Gastrocnemius medialis (tissue), 4 donors: Measurements from ENCODE around the gene LPIN3. TPM values are rescaled to one million over a fixed set of nuclear protein-coding genes. Genes with fewer than 3 reads are reported as not detected.

Experiments
- ATAC-seq, 2 donors: fragments of 150-250 bp; one replicate each; pipeline ENCODE4 v1.9.1; 2016
- DNase-seq, 2 donors: peaks; one replicate each; pipeline ENCODE4 v3.0.0-alpha.2; 2019
- H3K27ac ChIP-seq, 4 donors: fragments of 200-600 bp; sonication (generic); 1 replicate in 1 of 4; 2 replicates in 3 of 4; pipeline ENCODE4 v1.5.1; 2016 to 2018; ENCODE audit warnings: mild to moderate bottlenecking in 2 of 4, moderate library complexity in 1 of 4
- H3K27me3 ChIP-seq, 3 donors: fragments of 200-600 bp; sonication (generic) in 2 of 3; 1 replicate in 1 of 3; 2 replicates in 2 of 3; pipeline versions ENCODE4 v1.5.1 to v1.6.0; 2016 to 2019; ENCODE audit warnings: mild to moderate bottlenecking in 1 of 3, moderate library complexity in 1 of 3
- H3K36me3 ChIP-seq, 2 donors: fragments of 200-600 bp; sonication (generic) in 1 of 2; one replicate each; pipeline ENCODE4 v1.5.1; 2017 to 2018
- H3K4me1 ChIP-seq, 2 donors: fragments of 200-600 bp; sonication (generic) in 1 of 2; one replicate each; pipeline ENCODE4 v1.5.1; 2016 to 2017; ENCODE audit warnings: mild to moderate bottlenecking in 2 of 2
- H3K4me3 ChIP-seq, 4 donors: fragments of 200-600 bp; sonication (generic) in 3 of 4; 1 replicate in 1 of 4; 2 replicates in 3 of 4; pipeline ENCODE4 v1.5.1; 2016 to 2019; ENCODE audit warnings: mild to moderate bottlenecking in 2 of 4
- H3K9me3 ChIP-seq, 3 donors: fragments of 200-600 bp; sonication (generic) in 2 of 3; 1 replicate in 1 of 3; 2 replicates in 2 of 3; pipeline ENCODE4 v1.5.1; 2016 to 2019
- POLR2A ChIP-seq, 2 donors: fragments of 450-650 bp; IDR thresholded peaks; one replicate each; pipeline ENCODE4 v1.6.1; 2017; ENCODE audit warnings: antibody characterized with exemption in 2 of 2, mild to moderate bottlenecking in 2 of 2, moderate library complexity in 2 of 2
- in situ Hi-C, 4 donors: fragments of 200-750 bp; cut with MboI; loops; one replicate each; pipeline versions ENCODE4 v1.15.0 to v1.8.0; 2017; ENCODE audit warnings: low sequenced_read_pairs in 4 of 4
- intact Hi-C: fragments of 100-400 bp; cut with DNase I; formaldehyde crosslinking; loops from one replicate; pipeline ENCODE4 v1.15.1; 2023; ENCODE audit warnings: low total_unique reads
- total RNA-seq, 4 donors: library from RNA; depleted of rRNA; stranded (reverse); fragments of >200 nt; gene quantifications; one replicate each; pipeline versions ENCODE4 v1.1.0 to v1.2.3, GENCODE V29; 2016
- TF ChIP-seq, protein P1 (sequence below), 5 experiments: fragments of 450-650 bp in 3 of 5; fragments of 200-600 bp in 2 of 5; sonication (generic) in 2 of 5; IDR thresholded peaks in 4 of 5; conservative IDR thresholded peaks in 1 of 5; 1 replicate in 4 of 5; 2 replicates in 1 of 5; pipeline ENCODE4 v1.5.1; 2016 to 2019; ENCODE audit warnings: antibody characterized with exemption in 5 of 5, mild to moderate bottlenecking in 3 of 5, moderate library complexity in 3 of 5

The LPIN3 gene
- total RNA-seq, 4 donors from 2014 or later: 0.56 to 2.4 (median 1.1) TPM

DNA sequence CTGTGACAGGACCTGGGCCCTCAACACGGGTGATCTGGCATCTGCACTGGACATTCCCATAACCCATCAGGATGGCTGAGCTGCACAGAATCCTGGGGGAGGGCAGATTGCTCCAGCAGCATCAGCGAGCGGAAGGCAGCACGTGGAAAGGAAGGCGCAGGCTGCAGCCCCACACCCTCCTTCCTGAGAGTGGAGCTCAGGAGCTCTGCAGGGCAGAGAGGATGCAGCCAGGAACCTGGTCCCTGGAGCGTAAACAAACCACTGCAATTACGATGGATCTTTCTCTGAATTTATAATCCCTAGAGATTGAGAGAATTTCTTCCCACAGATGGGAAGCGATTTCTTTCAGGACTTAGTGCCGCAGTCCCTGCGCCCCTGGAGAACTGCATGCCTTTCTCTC lies 65.7 kb downstream of the LPIN3 start:
- ATAC-seq (no peak), DNase-seq (no peak)
- TF ChIP-seq POLR2A (IDR thresholded peaks at IDR 0.05): no peak
- TF ChIP-seq, protein P1, sequence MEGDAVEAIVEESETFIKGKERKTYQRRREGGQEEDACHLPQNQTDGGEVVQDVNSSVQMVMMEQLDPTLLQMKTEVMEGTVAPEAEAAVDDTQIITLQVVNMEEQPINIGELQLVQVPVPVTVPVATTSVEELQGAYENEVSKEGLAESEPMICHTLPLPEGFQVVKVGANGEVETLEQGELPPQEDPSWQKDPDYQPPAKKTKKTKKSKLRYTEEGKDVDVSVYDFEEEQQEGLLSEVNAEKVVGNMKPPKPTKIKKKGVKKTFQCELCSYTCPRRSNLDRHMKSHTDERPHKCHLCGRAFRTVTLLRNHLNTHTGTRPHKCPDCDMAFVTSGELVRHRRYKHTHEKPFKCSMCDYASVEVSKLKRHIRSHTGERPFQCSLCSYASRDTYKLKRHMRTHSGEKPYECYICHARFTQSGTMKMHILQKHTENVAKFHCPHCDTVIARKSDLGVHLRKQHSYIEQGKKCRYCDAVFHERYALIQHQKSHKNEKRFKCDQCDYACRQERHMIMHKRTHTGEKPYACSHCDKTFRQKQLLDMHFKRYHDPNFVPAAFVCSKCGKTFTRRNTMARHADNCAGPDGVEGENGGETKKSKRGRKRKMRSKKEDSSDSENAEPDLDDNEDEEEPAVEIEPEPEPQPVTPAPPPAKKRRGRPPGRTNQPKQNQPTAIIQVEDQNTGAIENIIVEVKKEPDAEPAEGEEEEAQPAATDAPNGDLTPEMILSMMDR (IDR thresholded peaks at IDR 0.05 in 4 of 5, conservative IDR thresholded peaks at IDR 0.05 in 1 of 5): no peak
- peaks cover 0 to 19% of the 10 kb centered on the region in 2 donors for H3K36me3 ChIP-seq
- no peak overlapping the region for H3K4me3 ChIP-seq
- peaks cover 52 to 59% of the 10 kb centered on the region in 2 donors for H3K4me1 ChIP-seq
- intact Hi-C loops: no loop called here
- H3K9me3 ChIP-seq: no peaks in the 10 kb centered on the region
- H3K27me3 ChIP-seq: no peaks in the 10 kb centered on the region
- in situ Hi-C loops: no loop called here
- peak overlapping the region in 3 of 4 donors; percentile 53 to 82 (median 60) for H3K27ac ChIP-seq

DNA sequence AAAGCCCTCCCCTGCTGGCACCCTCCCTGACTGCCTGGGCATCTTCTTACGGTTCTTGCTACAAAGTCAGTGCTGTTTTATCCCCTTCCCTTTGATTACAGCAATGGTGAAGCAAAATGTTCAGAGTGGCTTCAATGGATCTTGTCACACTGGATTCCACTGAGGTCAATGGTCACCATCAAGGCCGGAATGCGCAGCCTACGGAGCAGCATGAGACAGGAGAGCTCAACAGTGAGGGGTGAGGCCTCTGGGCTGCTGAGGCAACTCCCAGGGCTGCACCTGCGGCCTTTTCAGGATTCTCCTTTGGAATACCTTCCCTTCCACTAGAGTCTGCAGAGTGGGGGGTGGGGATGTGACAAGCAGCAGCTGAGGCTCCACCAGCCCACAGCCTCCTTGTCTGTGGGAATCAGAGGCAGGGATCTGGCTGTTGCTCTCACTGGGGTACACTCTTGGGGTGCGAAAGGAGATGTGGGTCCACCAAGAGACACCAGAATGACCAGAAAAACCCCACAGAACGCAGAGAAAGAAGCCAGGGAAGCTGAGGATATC lies 66.3 kb downstream of the LPIN3 start:
- intact Hi-C loops: no loop called here
- H3K27ac ChIP-seq: peak overlapping the region in 2 of 4 donors; percentile 60 to 82

DNA sequence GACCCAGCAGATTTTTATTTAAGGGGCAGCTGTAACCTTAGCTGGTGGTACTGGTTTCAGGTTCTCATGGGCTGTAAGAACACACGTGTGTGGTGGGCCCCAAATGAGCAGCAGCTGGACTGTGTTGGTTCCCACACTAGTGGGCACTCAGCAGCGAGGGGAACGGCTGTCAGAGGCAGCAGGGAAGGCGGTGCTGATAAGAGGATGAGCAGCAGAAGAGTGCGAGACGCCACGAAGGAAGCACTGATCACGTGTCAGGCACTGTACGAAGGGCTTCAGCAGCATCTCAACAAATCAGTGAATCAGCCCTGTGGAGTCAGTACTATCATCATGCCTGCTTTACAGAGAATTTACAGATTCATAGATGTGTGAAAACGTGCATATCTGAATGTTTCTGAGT lies 67.0 kb downstream of the LPIN3 start:
- no peak for DNase-seq
- H3K27ac ChIP-seq: peak overlapping the region in 2 of 4 donors; percentile 69 to 82
- in situ Hi-C loops (no loop called here), intact Hi-C loops (no loop called here)
- no peak for TF ChIP-seq POLR2A (IDR thresholded peaks at IDR 0.05)
- TF ChIP-seq, protein P1 (IDR thresholded peaks at IDR 0.05 in 4 of 5, conservative IDR thresholded peaks at IDR 0.05 in 1 of 5): no peak
- no peak overlapping the region for H3K4me3 ChIP-seq
- peaks cover 0 to 19% of the 10 kb centered on the region in 2 donors for H3K36me3 ChIP-seq
- H3K4me1 ChIP-seq: peaks cover 64 to 72% of the 10 kb centered on the region in 2 donors
- H3K9me3 ChIP-seq: no peaks in the 10 kb centered on the region
- H3K27me3 ChIP-seq: no peaks in the 10 kb centered on the region
- ATAC-seq: no peak

More for the DNA sequence above, 66.3 kb downstream of the LPIN3 start:
- Histone ChIP-seq H3K4me1 (peaks cover 58 to 65% of the 10 kb centered on the region in 2 donors), H3K4me3 (no peak overlapping the region), H3K9me3 (no peaks in the 10 kb centered on the region), H3K27me3 (no peaks in the 10 kb centered on the region), H3K36me3 (peaks cover 0 to 19% of the 10 kb centered on the region in 2 donors)
- no peak for TF ChIP-seq POLR2A (IDR thresholded peaks at IDR 0.05)
- TF ChIP-seq, protein P1 (IDR thresholded peaks at IDR 0.05 in 4 of 5, conservative IDR thresholded peaks at IDR 0.05 in 1 of 5): no peak
- in situ Hi-C loops: no loop called here
- ATAC-seq: no peak
- DNase-seq: no peak

DNA sequence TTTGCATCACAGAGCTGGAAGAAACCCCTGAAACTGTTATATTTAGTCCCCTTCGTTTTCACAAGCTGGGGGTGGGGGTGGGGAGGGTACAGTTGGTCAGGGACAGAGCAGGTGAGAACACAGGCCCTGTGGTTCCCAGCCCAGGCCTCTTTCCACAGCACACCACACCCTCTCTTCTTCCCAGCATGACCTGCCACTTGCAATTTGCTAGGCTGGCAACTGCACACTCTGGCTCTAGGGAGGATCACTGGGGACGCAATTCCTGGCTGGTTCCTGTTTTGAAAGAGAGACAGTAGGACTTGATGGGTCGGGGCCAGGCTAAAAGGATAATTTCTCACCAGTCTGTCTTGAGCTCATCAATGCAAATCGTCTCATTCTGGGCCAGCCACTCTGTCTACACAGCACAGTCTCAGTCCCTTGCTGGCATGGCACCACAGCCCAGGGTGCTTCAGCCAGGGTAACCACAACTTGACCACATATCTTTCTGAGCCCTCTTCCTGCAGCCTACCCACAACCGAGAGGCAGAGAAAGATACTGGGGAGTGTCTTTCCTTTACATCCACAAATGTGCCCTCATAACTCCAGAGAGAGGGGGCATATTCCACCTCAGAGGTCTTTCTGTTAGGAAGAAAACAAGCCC lies 67.7 kb downstream of the LPIN3 start:
- H3K4me1 ChIP-seq: peaks cover 64 to 78% of the 10 kb centered on the region in 2 donors
- H3K27ac ChIP-seq: peak overlapping the region; percentile 43 to 82 (median 67)
- H3K9me3 ChIP-seq: no peaks in the 10 kb centered on the region
- DNase-seq (peak; percentile 75 to 76), ATAC-seq (peak; percentile 57 to 65)
- TF ChIP-seq POLR2A (IDR thresholded peaks at IDR 0.05): no peak
- TF ChIP-seq, protein P1 (IDR thresholded peaks at IDR 0.05 in 4 of 5, conservative IDR thresholded peaks at IDR 0.05 in 1 of 5): no peak
- intact Hi-C loops (no loop called here), in situ Hi-C loops (no loop called here)
- no peak overlapping the region for H3K4me3 ChIP-seq
- no peaks in the 10 kb centered on the region for H3K27me3 ChIP-seq
- peaks cover 0 to 16% of the 10 kb centered on the region in 2 donors for H3K36me3 ChIP-seq
